DND-41 (cell line): Measurements from ENCODE around the gene CADM2.

Source experiments
- ATAC-seq: fragments of 200-7000 bp; cut with Tn5 transposase; 3 replicates; pipeline ENCODE4 v1.9.1; 2021; ENCODE audit warnings: low read depth; ENCODE audit not compliant: insufficient read depth
- DNase-seq: peaks from one replicate; pipeline ENCODE4 v3.0.0-alpha.2; 2020
- H2AFZ ChIP-seq: 2 replicates; pipeline ENCODE4 v1.6.0; 2012; ENCODE audit warnings: low read depth, low read length
- H3K27ac ChIP-seq: 2 replicates; pipeline ENCODE4 v1.5.1; 2012; ENCODE audit warnings: low read length, inconsistent platforms
- H3K27me3 ChIP-seq: fragments of 200-600 bp; sonication (generic); 2 replicates; pipeline ENCODE4 v1.6.0; 2012; ENCODE audit warnings: low read length, mild to moderate bottlenecking, inconsistent platforms; ENCODE audit not compliant: insufficient read depth, poor library complexity
- H3K36me3 ChIP-seq: 2 replicates; pipeline ENCODE4 v1.5.1; 2012; ENCODE audit warnings: low read length, inconsistent platforms; ENCODE audit not compliant: insufficient read depth
- H3K4me1 ChIP-seq: 2 replicates; pipeline ENCODE4 v1.5.1; 2012; ENCODE audit warnings: mild to moderate bottlenecking, low read length; ENCODE audit not compliant: insufficient read depth
- H3K4me2 ChIP-seq: 2 replicates; pipeline ENCODE4 v1.6.0; 2012; ENCODE audit warnings: mild to moderate bottlenecking, moderate library complexity, low read length, inconsistent platforms; ENCODE audit not compliant: insufficient read depth
- H3K4me3 ChIP-seq, 2 experiments: fragments of 200-600 bp in 1 of 2; shearing (Covaris generic) in 1 of 2; 2 replicates each; pipeline ENCODE4 v1.5.1; 2012 to 2016; ENCODE audit warnings: inconsistent platforms in 2 of 2, low read length in 2 of 2, mild to moderate bottlenecking in 2 of 2, low read depth in 1 of 2, moderate library complexity in 1 of 2
- H3K79me2 ChIP-seq: 2 replicates; pipeline ENCODE4 v1.6.0; 2012; ENCODE audit warnings: low read length, inconsistent platforms; ENCODE audit not compliant: insufficient read depth
- H3K9ac ChIP-seq: 2 replicates; pipeline ENCODE4 v1.6.0; 2012; ENCODE audit warnings: low read depth, mild to moderate bottlenecking, inconsistent platforms, low read length, moderate library complexity
- H3K9me3 ChIP-seq: 2 replicates; pipeline ENCODE4 v1.5.1; 2012; ENCODE audit warnings: low read length, moderate library complexity, mild to moderate bottlenecking, inconsistent platforms; ENCODE audit not compliant: insufficient read depth, severe bottlenecking
- H4K20me1 ChIP-seq: 2 replicates; pipeline ENCODE4 v1.6.0; 2012; ENCODE audit warnings: low read length; ENCODE audit not compliant: insufficient read depth
- CTCF ChIP-seq: IDR thresholded peaks from 2 replicates; pipeline ENCODE4 v1.5.1; 2012; ENCODE audit warnings: borderline replicate concordance, low read length, moderate library complexity, mild to moderate bottlenecking; ENCODE audit not compliant: poor library complexity, severe bottlenecking; ENCODE audit errors: extremely low read depth
- EZH2 ChIP-seq: IDR thresholded peaks from 3 replicates; pipeline ENCODE4 v1.6.1; 2012; ENCODE audit warnings: borderline replicate concordance, low read depth, mild to moderate bottlenecking, moderate library complexity, low read length, inconsistent platforms; ENCODE audit not compliant: severe bottlenecking

The CADM2 gene

DNA sequence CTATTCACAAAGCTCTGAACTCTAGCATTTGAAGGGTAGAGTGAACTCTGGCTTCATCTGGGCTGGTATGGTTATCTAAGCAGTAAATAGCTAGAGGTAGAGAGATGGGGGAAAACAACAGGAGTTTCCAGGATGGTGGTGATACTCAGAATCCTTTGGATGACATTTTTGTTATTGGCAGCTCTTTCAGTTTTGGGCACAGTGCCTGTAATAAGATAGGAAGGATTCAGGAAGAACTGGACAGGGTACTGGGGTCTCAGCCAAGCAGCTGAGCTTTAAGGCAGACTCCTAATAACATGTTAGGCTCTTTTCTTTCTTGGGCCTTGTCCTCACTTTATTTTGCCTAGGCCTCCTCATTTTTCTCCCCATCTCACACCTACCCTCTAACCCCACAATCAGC lies 338.5 kb downstream of the CADM2 start:
- no peak for DNase-seq
- no peak for ATAC-seq
- Histone ChIP-seq H3K9ac (no peak overlapping the region), H3K4me3 (no peak overlapping the region), H4K20me1 (no peaks in the 10 kb centered on the region), H2AFZ (no peak overlapping the region), H3K4me1 (no peaks in the 10 kb centered on the region), H3K4me2 (no peak overlapping the region), H3K9me3 (no peaks in the 10 kb centered on the region), H3K27ac (no peak overlapping the region), H3K27me3 (no peaks in the 10 kb centered on the region), H3K36me3 (no peaks in the 10 kb centered on the region), H3K79me2 (no peaks in the 10 kb centered on the region)
- no peak for TF ChIP-seq CTCF
- TF ChIP-seq EZH2 = no peak

GRCh38 chr3:85298032-85298431 lies 339.2 kb downstream of the CADM2 start:
- no peak for ATAC-seq
- no peak overlapping the region for H3K27ac ChIP-seq
- no peaks in the 10 kb centered on the region for H3K27me3 ChIP-seq
- TF ChIP-seq EZH2 = no peak
- TF ChIP-seq CTCF = no peak
- H3K79me2 ChIP-seq = no peaks in the 10 kb centered on the region
- H2AFZ ChIP-seq = no peak overlapping the region
- no peaks in the 10 kb centered on the region for H3K9me3 ChIP-seq
- H3K4me2 ChIP-seq = no peak overlapping the region
- no peaks in the 10 kb centered on the region for H3K4me1 ChIP-seq
- H3K9ac ChIP-seq = no peak overlapping the region
- no peak overlapping the region for H3K4me3 ChIP-seq
- H4K20me1 ChIP-seq = no peaks in the 10 kb centered on the region
- no peaks in the 10 kb centered on the region for H3K36me3 ChIP-seq
- DNase-seq = no peak

DNA sequence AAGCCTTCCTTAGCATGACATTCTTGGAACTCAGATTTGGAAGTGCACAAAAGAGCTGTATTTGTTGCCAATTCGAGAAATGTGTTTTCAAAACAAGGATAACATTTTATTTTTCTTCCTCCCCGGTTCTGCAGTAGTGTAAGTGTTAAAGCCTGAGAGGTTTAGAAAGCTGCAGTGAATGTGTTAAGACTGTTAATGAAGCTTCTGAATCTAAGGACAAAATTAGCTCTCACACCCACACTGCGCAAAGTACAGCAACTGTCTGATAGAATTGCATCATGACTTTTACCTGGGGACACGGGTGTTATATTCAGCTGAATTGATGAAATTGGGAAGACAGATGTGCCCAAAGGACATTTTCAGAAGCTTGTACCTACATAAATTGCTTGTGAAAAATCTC lies 344.4 kb downstream of the CADM2 start:
- H3K27ac ChIP-seq = no peak overlapping the region
- no peaks in the 10 kb centered on the region for H4K20me1 ChIP-seq
- H3K27me3 ChIP-seq = no peaks in the 10 kb centered on the region
- H3K4me1 ChIP-seq = no peaks in the 10 kb centered on the region
- no peak for TF ChIP-seq CTCF
- TF ChIP-seq EZH2 = no peak
- no peak overlapping the region for H3K4me2 ChIP-seq
- no peak overlapping the region for H2AFZ ChIP-seq
- ATAC-seq (no peak), DNase-seq (no peak)
- no peak overlapping the region for H3K9ac ChIP-seq
- H3K36me3 ChIP-seq = no peaks in the 10 kb centered on the region
- no peaks in the 10 kb centered on the region for H3K79me2 ChIP-seq
- H3K9me3 ChIP-seq = no peaks in the 10 kb centered on the region
- H3K4me3 ChIP-seq = no peak overlapping the region
